GM10266 (cell line): ENCODE measurements around the gene PACSIN1.

Experiments used
- DNase-seq: peaks from one replicate; pipeline ENCODE4 v3.0.0; 2012; ENCODE audit errors: extremely low spot score
- TF ChIP-seq, protein P1 (sequence below): IDR thresholded peaks from 2 replicates; pipeline ENCODE4 v1.5.1; 2012; ENCODE audit warnings: mild to moderate bottlenecking, low read depth; ENCODE audit not compliant: control insufficient read depth, insufficient read depth; ENCODE audit errors: missing control alignments

Gene PACSIN1

DNA sequence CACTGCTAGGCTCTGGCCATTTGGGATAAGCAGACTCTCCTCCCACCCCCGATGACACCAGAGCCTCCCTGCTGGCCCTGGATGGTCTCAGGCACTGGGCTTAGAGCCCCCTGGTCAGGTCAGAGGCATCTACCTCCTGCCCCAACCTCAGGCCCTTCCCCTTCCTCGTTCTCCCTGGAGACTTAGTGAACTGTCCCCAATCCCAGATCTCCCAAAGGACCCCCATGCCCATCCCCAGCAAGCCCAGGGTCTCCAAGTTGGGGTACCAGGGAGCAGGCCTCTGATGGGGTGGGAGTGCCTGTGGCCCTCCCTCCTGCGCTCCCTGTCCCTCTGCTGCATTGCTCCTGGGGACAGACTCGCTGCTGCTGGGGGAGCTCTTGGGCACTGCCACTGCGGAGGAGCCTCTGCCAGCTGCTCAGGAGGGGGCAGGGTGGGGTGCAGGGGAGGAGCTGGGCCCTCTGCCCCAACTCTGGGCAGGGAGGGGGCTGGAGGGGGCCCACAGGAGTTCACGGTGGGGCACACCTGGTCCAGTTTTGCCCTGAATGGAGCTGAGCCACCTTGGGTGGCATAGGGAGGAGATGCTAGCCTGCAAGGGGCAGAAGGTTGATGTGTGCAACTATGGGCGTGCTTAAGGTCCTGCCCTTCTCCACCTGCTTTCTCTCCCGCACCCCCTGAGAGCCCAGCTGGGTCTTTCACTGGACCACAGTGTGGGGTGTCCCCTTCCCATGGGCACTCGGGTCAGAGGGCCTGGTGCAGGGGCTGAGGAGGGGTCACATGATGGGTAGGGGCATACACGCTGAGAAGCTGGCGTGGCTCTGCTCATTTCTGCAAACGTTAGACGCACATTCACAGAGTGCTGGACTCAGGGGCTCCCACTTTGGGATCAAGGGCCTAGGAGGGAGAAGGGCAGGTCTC lies 49.9 kb downstream of the PACSIN1 start:
- TF ChIP-seq, protein P1, sequence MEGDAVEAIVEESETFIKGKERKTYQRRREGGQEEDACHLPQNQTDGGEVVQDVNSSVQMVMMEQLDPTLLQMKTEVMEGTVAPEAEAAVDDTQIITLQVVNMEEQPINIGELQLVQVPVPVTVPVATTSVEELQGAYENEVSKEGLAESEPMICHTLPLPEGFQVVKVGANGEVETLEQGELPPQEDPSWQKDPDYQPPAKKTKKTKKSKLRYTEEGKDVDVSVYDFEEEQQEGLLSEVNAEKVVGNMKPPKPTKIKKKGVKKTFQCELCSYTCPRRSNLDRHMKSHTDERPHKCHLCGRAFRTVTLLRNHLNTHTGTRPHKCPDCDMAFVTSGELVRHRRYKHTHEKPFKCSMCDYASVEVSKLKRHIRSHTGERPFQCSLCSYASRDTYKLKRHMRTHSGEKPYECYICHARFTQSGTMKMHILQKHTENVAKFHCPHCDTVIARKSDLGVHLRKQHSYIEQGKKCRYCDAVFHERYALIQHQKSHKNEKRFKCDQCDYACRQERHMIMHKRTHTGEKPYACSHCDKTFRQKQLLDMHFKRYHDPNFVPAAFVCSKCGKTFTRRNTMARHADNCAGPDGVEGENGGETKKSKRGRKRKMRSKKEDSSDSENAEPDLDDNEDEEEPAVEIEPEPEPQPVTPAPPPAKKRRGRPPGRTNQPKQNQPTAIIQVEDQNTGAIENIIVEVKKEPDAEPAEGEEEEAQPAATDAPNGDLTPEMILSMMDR, result no peak
- DNase-seq, result no peak

DNA sequence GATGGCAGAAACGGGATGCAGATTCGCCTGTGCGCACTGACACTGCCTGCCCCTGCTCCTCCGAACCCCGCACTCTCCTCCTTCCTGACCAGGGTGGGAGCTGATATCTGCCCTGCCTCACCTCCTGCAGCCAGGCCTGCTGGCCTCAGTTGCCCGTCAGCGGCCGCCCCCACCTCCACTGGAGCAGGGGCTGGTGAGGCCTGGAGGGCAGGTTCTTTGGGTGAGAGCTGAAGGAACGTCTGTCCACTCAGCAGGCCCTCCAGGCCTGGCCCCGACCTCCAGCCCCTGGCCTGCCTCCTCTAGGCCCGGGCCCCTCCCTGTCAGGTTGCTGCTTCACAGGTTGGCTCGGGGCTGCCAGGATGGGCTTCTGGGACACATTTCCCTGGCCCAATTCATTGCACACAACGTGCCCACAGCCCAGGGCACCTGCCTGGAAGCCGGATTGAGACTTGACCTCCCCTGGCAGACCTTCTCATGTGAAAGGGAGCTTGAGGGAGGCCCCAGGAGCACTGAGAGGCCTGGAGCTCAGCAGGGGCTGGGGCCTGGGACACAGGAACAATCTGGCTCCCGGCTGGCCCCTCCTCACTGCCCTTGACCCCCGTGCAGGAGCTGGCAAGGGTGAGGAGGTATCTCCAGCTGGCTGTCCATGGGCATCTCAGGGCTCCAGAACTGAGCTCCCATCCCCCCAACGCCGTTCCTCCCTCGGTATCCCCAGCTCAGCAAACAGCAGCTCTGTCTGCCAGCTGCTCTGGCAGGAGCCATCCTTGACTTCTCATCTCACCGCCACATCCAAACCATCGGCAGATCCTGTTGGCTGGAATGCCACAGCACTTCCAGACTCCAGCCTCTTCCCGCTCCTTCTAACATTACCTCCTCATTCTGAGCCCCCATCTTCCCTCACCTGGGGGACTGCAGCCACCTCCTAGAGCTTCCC lies 50.8 kb downstream of the PACSIN1 start:
- DNase-seq, result no peak
- TF ChIP-seq, protein P1, result no peak

DNA sequence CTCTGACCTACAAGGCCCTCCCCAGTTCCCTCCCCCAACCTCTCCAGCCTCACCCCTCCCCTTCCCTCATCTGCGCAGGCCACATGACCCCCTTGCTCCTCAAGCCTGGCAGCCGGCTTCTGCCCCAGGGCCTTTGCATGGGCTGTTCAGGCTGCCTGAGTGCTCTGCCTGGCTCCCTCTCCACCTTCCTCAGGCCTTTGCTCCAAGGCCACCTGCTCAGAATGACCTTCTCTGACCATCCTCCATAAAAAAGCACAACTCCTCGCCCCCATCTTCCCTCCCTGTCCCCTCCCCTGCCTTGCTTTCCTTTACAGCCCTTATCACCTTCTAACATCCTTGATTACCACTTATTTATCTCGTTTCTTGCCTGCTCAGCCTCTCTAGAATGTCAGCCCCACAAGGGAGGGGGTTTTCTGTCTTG lies 51.6 kb downstream of the PACSIN1 start:
- no peak for DNase-seq
- TF ChIP-seq, protein P1, result no peak

DNA sequence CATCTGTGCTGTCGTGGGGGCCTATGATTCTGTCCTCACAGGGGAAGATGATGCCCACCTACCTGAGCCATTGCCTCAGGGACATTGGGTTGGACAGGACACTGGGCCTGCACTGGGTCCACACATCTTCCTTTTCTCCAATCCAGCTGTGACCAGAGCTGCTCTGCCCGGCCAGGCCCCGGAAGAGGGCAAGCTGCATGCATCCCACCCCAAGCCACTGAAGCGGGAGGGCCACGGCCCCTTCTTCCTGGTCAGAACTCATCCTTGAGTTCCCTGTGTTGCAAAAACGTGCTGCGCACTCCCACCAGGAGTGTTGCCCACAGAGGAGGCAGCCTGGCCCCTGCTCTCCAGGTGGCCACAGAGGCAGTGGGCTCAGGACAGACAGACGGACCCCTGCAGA lies 52.1 kb downstream of the PACSIN1 start:
- no peak for DNase-seq
- TF ChIP-seq, protein P1, result no peak

DNA sequence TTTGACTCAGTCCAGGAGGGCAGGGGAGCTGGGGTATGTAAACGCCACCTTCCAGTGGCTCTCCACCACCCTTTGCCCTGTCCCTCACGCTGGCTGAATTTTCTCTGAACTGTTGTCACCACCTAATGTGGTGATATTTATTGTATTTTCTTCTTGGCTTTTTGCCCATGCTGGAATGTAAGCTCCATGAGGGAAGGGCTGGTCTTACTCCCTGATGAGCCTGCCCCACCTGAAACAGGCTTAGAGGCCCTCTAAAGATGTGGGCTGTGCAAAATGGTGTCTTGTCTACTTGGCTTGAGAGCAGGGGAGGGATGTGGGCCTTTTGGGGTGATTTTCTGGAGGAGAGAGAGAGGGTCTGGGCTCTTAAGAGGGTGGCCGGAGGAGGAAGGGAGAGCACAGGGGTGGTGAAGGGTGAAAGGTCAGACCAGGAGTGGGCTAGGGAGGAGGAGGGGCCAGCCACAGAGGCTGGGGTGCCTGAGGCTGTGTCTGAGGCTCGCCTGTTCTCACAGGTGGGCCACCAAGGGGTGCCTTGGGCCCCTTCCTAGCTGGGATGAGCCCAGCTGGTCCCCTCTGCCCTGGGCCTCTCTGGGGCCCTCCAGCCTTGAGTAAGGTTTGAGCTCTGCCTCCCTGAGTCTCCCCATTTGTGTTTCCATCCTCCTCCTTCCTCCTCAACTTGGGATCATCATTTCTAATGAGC lies 52.9 kb downstream of the PACSIN1 start:
- DNase-seq, result no peak
- TF ChIP-seq, protein P1, result no peak

DNA sequence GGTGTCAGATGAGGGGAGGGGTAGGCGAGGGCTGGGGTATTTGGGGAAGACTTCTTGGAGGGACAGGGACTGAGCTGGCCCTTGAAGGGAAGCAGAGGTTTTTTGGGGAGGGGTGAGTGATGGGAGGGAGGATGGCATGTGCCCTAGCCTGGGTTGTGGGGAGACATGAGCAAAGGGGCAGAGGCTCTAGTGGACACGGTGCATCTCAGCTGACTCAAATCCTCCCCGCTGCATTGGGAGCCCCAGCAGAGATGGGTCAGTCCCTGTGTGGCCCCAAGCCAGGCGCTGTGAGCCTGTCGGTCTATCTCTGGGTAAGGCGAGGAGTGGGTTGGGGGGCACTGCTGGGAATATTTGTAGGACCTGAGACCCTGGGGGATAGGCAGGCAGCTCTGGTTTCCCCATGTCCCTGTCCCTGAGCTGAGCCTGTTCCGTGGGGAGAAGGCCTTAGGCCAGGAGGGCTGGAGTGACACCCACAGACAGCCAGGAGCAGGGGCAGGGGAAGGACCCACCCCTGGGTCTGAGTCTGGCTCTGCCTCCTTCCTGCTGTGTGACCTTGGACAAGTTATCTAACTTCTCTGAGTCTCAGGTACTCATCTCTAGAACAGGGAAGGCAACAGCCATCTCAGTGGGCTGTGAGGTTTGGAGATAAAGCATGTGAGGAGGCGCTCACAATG lies 54.2 kb downstream of the PACSIN1 start:
- no peak for DNase-seq
- TF ChIP-seq, protein P1, result no peak
